Heart right ventricle (tissue), 16 donors: ENCODE measurements around the gene NEDD4L. TPM values are rescaled to one million over a fixed set of nuclear protein-coding genes. Genes with fewer than 3 reads are reported as not detected.
A peak's percentile ranks its signal among the peaks of the same experiment; 100 is the strongest.

ENCODE experiments used
- ATAC-seq, 8 donors: fragments of 200-7000 bp; cut with Tn5 transposase; one replicate each; pipeline ENCODE4 v1.9.1; 2020; ENCODE audit warnings: mild to moderate bottlenecking in 8 of 8, moderate library complexity in 8 of 8, moderate number of reproducible peaks in 1 of 8
- DNase-seq, 2 donors: peaks; one replicate each; pipeline ENCODE4 v3.0.0-alpha.2; 2020
- H3K27ac ChIP-seq, 10 donors: fragments of 200-600 bp; sonication (generic) in 2 of 10; one replicate each; pipeline versions ENCODE4 v1.5.0 to v1.8.0; 2020 to 2022; ENCODE audit warnings: mild to moderate bottlenecking in 3 of 10
- H3K27me3 ChIP-seq, 7 donors: fragments of 200-600 bp; one replicate each; pipeline ENCODE4 v1.8.0; 2021 to 2022; ENCODE audit warnings: mild to moderate bottlenecking in 2 of 7
- H3K36me3 ChIP-seq, 9 donors: fragments of 200-600 bp; sonication (generic) in 1 of 9; one replicate each; pipeline versions ENCODE4 v1.5.0 to v1.8.0; 2020 to 2022; ENCODE audit warnings: mild to moderate bottlenecking in 2 of 9
- H3K4me1 ChIP-seq, 9 donors: fragments of 200-600 bp; sonication (generic) in 1 of 9; one replicate each; pipeline versions ENCODE4 v1.5.0 to v1.8.0; 2020 to 2022; ENCODE audit warnings: mild to moderate bottlenecking in 4 of 9
- H3K4me3 ChIP-seq, 10 donors: fragments of 200-600 bp; sonication (generic) in 2 of 10; one replicate each; pipeline versions ENCODE4 v1.5.0 to v1.8.0; 2020 to 2022; ENCODE audit warnings: mild to moderate bottlenecking in 7 of 10, moderate library complexity in 2 of 10
- H3K9me3 ChIP-seq, 11 donors: fragments of 200-600 bp in 10 of 11; sonication (generic) in 2 of 11; one replicate each; pipeline versions ENCODE4 v1.5.0 to v1.8.0; 2013 to 2022; ENCODE audit warnings: mild to moderate bottlenecking in 2 of 11, control low read depth in 1 of 11, moderate library complexity in 1 of 11
- WGBS, 2 donors: extraction: QIAGEN DNeasy Blood & Tissue Kit; methylation state at CpG; one replicate each; pipeline ENCODE4 v1.1.7; 2013; ENCODE audit warnings: inconsistent platforms in 1 of 2; 5-methylcytosine and 5-hydroxymethylcytosine counted together
- intact Hi-C, 10 donors: fragments of 100-400 bp; cut with DNase I; formaldehyde crosslinking; loops; one replicate each; pipeline versions ENCODE4 v1.11.1 to v1.14.2; 2022
- polyA plus RNA-seq, 2 donors: library from polyadenylated mRNA; stranded (reverse); fragments of 200-250 nt; gene quantifications; one replicate each; pipeline ENCODE4 v1.2.3, GENCODE V29; 2013
- total RNA-seq, 10 donors: library from RNA; stranded (reverse); fragmentation: NEBNext Ultra II Directional in 3 of 10; extraction: Animal tissue kit (Norgen Biotek cat#: 25700) in 3 of 10; gene quantifications; one replicate each; pipeline versions ENCODE4 v1.2.1 to v1.2.4, GENCODE V29; 2021 to 2023
- TF ChIP-seq, protein P1 (sequence below), 9 donors: fragments of 200-600 bp; sonication (generic) in 2 of 9; IDR thresholded peaks; one replicate each; pipeline versions ENCODE4 v1.5.0 to v1.8.0; 2021 to 2022; ENCODE audit warnings: antibody characterized with exemption in 9 of 9, mild to moderate bottlenecking in 5 of 9, moderate library complexity in 1 of 9
- donor health status: Arrhythmogenic right ventricular cardiomyopathy.
- donor health status: ischemic (EF 13 %, LVEDD 7.1; RV severe dilation, severe dysfunction).
- donor health status: healthy with polysubstance abuse.
- donor health status: DM: no; HTN: yes; CAD: no.
- donor health status: DM: no; HTN: no; CAD: no.
- donor health status: ischemic (EF 25% LVEDD 6.9; RV normal size, moderate dysfunction).
- donor health status: ischemic (EF 25% LVEDD 5.7; RV mildly dilated, moderate dysfunction).
- donor health status: healthy.
- donor health status: DM: yes; HTN: yes; CAD: no.
- donor health status: Ischemic cardiomyopathy.
- donor health status: ischemic (EF 35%, LVEDD 5.7; RV mildly dilated, moderate dysfunction).
- donor health status: nonischemic (EF 11% LVEDD 7.7; RV severe dilation, severe dysfunction).
- donor health status: DM: yes; HTN: yes; CAD: no.
- donor health status: PGD.
- donor health status: ischemic (EF 29% LVEDD 5.4; RV normal size, mild dysfunction).
- donor health status: nonischemic (EF 23%, LVEDD 6.1; RV moderate dilation, normal function).

NEDD4L gene
- total and polyA plus RNA-seq, 12 donors = 9.6 to 67.1 (median 49.4) TPM

DNA sequence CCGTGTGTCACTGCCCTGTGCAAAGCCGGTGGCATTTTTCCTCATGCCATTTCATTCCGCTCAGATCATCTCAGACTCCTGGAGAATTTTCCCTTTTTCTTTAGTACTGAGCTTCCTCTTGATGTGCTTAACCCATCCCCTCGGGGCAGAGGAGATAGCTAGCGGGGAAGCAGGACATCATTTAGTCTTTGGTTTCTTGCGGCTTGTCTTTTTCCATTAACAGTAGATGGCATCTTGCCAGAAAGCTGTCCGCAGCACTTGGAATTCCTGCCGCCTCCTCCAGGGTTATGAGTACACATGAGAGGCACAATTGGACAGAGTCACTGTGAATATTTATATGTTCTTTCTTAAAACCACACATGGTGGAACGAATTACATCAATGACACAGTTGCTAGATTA is 358.2 kb downstream of the NEDD4L start:
- H3K27me3 ChIP-seq = no peaks in the 10 kb centered on the region
- 36 to 49% methylated on average over 9 of the region's 9 CpGs for WGBS, 2 donors

DNA sequence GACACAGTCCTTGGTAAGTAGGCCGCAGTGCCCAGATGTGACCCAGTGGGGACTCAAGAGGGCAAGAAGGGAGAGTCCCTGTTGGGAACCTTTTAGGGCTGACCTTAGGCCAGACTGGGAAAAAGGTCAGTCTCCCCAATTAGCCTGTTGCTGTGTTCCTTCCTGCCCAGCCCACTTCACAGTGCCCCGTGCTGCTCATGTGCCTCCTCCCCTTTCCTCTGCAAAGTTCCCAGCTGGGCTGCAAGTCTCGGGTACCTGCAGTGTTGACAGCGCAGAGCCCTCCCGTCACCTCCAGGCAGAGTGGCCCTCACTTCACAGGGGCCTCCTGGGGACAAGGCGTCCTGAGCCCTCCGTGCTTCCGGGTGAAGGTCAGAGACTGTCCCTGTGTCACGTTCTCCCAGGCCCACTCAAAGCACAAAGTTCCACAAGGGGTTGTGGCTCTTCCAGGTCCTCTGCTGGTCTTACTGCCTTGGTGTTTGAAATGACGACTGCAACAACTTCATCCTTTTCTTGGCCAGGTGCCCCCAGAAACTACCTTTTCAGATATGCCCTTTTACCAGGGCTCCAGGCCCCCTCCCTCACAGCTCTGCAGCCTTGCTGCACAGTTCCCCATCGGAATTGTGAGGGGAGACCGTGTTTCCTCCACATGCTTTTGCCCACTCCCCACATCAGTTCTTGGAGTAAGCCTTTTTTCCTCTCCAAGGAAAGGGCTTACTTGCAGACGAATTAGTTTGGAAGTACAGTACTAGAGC is 359.1 kb downstream of the NEDD4L start:
- ATAC-seq = peak; percentile 18 to 68 (median 51)
- TF ChIP-seq, protein P1, sequence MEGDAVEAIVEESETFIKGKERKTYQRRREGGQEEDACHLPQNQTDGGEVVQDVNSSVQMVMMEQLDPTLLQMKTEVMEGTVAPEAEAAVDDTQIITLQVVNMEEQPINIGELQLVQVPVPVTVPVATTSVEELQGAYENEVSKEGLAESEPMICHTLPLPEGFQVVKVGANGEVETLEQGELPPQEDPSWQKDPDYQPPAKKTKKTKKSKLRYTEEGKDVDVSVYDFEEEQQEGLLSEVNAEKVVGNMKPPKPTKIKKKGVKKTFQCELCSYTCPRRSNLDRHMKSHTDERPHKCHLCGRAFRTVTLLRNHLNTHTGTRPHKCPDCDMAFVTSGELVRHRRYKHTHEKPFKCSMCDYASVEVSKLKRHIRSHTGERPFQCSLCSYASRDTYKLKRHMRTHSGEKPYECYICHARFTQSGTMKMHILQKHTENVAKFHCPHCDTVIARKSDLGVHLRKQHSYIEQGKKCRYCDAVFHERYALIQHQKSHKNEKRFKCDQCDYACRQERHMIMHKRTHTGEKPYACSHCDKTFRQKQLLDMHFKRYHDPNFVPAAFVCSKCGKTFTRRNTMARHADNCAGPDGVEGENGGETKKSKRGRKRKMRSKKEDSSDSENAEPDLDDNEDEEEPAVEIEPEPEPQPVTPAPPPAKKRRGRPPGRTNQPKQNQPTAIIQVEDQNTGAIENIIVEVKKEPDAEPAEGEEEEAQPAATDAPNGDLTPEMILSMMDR (IDR thresholded peaks at IDR 0.05) = no peak
- Histone ChIP-seq H3K27me3 (no peaks in the 10 kb centered on the region), H3K27ac (no peak overlapping the region), H3K4me1 (peaks cover 0 to 25% (median 11%) of the 10 kb centered on the region in 9 donors), H3K4me3 (no peak overlapping the region), H3K9me3 (no peaks in the 10 kb centered on the region), H3K36me3 (no peaks in the 10 kb centered on the region)
- 60 to 61% methylated on average over 13 of the region's 13 CpGs for WGBS, 2 donors
- intact Hi-C loops = loop anchor here in 6 of 10 donors (5.0 to 10.0 kb wide), 4 partner anchors 89 to 362 kb away; no protein-coding TSS in a partner anchor
- DNase-seq = no peak

More for the DNA sequence above, 358.2 kb downstream of the NEDD4L start:
- peak in 4 of 8 donors; percentile 13 to 71 (median 46) for ATAC-seq
- H3K9me3 ChIP-seq = no peaks in the 10 kb centered on the region
- no peak overlapping the region for H3K27ac ChIP-seq
- DNase-seq = no peak
- H3K36me3 ChIP-seq = peaks cover 0 to 8% (median 0%) of the 10 kb centered on the region in 9 donors
- no peak overlapping the region for H3K4me3 ChIP-seq
- intact Hi-C loops = loop anchor here in 6 of 10 donors (5.0 to 10.0 kb wide), 4 partner anchors 90 to 363 kb away; no protein-coding TSS in a partner anchor
- peaks cover 0 to 20% (median 11%) of the 10 kb centered on the region in 9 donors for H3K4me1 ChIP-seq
- TF ChIP-seq, protein P1 (IDR thresholded peaks at IDR 0.05) = no peak

DNA sequence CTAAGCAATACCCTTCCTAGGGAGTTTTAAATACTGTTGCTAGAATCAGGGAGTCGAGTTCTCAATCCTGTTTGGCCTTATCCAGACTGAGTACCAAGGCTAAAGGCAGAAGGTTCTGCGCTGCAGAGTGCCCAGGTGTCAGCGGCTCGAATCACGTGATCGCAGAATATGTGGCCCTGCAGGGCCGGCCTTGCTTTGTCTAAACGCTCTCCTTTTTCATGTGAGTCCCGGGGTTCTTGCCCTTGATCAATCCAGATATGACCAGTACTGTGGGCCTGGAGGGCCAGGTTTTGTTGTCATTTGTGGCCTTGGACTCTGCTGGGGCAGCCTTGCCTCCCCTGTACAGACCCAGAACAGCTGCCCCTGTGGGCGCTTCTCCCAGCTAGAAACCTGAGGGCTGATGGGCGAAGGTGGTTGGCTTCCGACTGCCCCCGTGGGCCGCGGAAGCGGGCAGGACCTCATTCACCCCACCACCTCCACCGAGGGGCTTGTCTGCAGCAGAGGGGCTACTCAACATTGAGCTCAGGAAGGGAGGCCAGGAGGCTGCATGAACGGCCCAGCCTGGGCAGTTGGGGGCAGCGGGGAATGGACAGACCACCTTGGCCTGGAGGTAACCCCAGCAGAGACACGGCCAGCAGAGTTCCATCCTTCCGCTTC is 359.9 kb downstream of the NEDD4L start:
- Histone ChIP-seq H3K36me3 (no peaks in the 10 kb centered on the region), H3K27me3 (no peaks in the 10 kb centered on the region), H3K9me3 (no peaks in the 10 kb centered on the region), H3K27ac (no peak overlapping the region), H3K4me1 (peaks cover 0 to 25% (median 11%) of the 10 kb centered on the region in 9 donors), H3K4me3 (no peak overlapping the region)
- DNase-seq (no peak), ATAC-seq (peak in 1 of 8 donors; percentile 32)
- 96 to 98% methylated on average over 21 of the region's 21 CpGs for WGBS, 2 donors
- intact Hi-C loops = loop anchor here in 6 of 10 donors (5.0 to 10.0 kb wide), 4 partner anchors 88 to 361 kb away; no protein-coding TSS in a partner anchor
- TF ChIP-seq, protein P1 (IDR thresholded peaks at IDR 0.05) = no peak

DNA sequence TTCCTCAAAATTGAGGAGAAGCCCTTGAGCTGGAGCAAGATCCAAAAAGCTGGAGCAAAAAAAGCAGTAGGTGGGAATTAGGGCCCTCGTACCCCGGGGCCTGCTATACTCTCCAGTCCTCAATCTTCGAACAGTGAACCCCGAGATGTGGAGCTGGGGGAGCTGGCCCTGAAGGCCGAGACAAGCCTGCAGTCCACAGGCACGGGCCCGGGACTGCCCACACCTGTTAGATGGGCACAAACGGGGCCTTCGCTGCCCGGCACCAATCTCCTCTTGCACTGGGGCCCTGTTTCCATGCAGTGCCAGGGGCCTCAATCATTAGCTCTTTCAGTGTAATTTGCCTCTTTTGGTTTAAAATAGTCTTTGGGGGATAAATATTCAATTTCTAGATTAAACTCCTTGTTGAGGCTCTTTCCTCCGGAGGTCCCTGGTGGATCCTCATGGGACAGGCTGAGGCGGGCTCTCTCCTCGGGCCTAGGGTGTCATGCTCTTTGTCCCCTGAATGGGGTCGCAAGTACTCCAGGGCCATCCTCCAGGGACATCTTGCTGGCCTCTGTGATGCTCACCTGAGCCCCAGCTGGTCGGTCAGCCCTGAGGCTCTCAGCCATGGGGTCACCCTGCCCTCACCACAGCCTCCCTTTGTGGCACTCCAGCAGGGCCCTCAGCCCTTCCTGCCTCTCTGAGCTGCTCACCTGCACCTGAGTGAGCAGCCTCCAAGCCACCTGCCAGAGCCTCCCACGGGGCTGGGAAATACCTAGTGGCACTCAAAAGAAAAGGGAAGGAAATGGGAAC is 361.3 kb downstream of the NEDD4L start:
- intact Hi-C loops = loop anchor here in 3 of 10 donors (10.0 kb wide), 2 partner anchors 89 to 359 kb away; no protein-coding TSS in a partner anchor
- no peak for DNase-seq
- no peaks in the 10 kb centered on the region for H3K36me3 ChIP-seq

More for the DNA sequence above, 361.3 kb downstream of the NEDD4L start:
- H3K4me3 ChIP-seq = no peak overlapping the region
- no peaks in the 10 kb centered on the region for H3K9me3 ChIP-seq
- no peaks in the 10 kb centered on the region for H3K27me3 ChIP-seq
- WGBS, 2 donors = 90 to 91% methylated on average over 16 of the region's 16 CpGs
- peaks cover 0 to 25% (median 11%) of the 10 kb centered on the region in 9 donors for H3K4me1 ChIP-seq
- no peak for ATAC-seq
- H3K27ac ChIP-seq = no peak overlapping the region
- TF ChIP-seq, protein P1 (IDR thresholded peaks at IDR 0.05) = no peak
